Measurements from ENCODE around the gene FBXW9. TPM values are rescaled to one million over a fixed set of nuclear protein-coding genes. Genes with fewer than 3 reads are reported as not detected.
"Not testable (repeated sequence)": the region's sequence is repeated elsewhere in the genome, so short reads cannot be mapped to it uniquely, and the experiment has no call there.

FBXW9 gene
- total RNA-seq, 1 donor from 2014 or later, result 6.1 TPM

DNA sequence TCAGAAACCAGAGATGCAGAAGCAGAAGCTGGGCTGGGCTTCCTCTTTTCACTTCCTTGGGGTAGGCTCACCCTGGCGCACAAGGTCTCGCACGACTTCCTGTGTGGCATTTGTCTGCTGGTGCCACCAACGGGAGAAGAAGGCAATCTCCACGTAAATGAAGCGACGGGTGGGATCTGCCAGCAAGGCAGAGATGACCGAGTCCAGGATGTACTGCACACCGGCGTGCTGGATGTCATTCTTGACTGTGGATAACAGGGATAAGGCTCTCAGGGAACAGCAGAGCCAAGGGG lies 31.2 kb downstream of the FBXW9 start:
- intact Hi-C loops (cut with micrococcal nuclease), result loop anchor here (5.0 kb wide), 4 partner anchors 263 to 743 kb away; partner anchors contain the start of genes ZNF563 and ZNF799

DNA sequence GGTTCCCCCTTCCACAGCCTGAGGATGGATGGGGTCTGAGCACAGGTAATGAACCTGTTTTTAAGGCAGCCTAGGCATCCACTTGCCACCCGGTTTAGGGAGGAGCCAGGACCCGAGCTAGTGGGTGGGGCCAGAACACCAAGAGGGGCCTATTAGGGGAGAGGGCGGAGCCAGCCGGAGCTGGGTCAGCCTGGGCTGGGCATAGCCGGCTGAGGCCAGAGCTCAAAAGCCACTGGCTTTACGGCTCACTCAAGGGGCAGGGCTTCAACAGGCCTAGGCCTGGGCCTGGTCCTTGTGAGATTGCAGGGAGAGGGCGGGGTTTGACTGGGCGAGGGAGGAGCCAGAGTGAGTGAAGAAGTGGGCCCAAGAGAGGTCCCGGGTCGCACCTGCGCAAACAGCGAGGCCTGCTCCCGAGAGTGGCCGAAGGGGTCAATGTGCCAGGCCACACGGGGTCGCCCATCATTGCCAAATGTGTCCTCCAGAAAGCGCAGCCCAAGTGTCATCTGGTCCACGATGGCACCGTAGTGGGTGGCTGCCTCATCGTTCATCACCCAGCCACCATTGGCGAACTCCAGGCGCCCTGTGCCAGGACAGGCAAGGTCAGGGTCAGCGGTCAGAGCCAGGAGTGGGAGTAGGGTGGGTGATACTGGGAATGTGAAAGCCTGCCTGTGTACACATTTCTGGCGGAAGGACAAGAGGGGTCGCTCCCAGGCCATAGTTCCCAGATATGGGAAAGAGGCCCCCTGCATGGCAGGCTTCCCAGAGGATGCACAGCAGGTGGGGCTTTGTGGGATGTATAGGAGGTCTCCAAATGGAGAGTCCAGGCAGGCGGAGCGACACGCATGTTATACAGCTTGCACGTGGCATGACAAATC lies 31.8 kb downstream of the FBXW9 start:
- intact Hi-C loops (cut with micrococcal nuclease), result loop anchor here (5.0 kb wide), 4 partner anchors 262 to 742 kb away; partner anchors contain the start of genes ZNF563 and ZNF799

DNA sequence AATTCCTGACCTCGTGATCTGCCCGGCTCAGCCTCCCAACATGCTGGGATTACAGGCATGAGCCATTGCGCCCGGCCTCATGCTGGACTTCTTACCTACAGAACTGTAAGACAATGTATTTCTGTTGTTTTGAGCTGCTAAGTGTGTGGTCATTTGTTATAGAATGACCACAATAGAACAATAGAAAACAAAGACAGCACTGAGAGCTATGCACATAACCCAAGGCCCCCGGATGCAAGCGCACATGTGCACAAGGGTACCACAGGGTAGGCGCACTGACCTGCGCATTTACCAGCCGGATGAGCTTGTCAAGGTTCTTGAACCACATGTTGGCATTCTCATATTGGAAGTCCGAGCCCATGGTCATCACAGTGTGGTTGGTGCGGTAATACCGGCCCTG lies 35.5 kb downstream of the FBXW9 start:
- intact Hi-C loops (cut with micrococcal nuclease), result no loop called here

DNA sequence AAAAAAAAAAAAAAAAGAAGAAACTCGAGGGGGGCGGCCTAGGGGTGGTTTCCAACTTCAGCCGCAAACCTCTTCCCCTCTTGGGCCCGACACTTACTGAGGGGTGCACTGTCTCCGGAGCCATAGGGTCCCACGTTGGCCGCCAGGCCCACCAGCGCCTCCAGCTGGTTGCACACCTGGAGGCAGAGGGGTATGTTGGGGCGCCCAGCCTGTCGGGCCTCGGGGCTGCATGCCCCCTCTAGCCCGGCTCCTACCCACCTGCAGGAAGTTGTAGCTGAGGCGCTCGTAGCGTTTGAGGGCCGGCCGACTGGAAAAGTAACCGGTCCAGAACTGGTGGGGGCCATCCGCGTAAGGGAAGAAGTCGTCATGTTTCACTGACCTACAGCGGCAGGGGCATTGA lies 38.5 kb downstream of the FBXW9 start:
- intact Hi-C loops (cut with micrococcal nuclease), result no loop called here

DNA sequence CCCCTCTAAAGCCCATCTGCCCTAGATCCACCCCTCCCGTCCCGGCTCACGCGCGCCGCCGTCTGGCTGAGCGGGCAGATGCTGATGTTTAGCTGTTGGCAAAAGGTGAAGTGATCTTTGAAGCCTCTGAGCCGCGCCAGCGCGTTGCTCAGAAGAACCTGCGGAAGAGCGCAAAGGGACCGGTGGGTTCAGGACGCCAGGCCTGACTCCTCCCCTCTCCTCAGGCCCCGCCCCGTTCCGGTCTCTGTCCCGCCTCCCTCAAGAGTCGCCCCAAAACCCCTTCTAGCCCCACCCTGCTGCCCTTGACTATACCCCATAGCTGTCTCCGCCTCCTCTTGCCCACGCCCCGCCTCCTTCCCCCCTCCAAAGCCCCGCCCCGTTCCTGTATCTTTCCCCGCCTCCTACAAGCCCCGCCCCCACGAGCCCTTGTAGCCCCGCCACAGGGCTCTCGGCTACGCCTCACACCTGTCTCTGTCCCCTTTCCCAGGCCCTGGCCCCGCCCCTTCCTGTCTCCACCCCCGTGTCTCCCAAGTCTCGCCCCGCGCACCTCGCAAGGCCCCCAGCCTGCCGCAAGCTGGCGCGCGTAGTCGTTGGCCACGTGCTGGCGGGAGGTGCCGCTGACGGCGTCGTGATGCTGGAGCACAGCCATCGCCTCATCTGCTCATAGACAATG lies 39.4 kb downstream of the FBXW9 start:
- intact Hi-C loops (cut with micrococcal nuclease), result no loop called here

DNA sequence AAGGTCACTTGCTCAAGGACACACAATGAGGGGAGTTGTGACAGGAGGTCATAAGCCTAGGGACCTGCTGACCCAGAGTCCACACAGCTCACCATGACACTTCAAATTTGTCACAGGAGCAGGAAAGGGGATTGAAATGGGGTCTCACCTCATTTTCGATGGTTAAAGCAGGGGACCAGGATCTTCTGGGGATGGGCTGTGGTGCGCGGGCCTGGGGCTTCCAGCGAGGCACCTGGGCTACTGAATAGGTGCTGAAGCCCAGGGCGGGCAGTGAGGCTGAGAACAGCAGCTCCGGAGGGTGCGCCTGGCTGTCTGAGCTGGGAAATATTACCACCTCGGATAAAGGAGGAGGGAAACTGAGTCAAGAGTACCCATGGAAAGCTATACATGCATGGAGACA lies 40.9 kb downstream of the FBXW9 start:
- intact Hi-C loops (cut with micrococcal nuclease), result no loop called here

DNA sequence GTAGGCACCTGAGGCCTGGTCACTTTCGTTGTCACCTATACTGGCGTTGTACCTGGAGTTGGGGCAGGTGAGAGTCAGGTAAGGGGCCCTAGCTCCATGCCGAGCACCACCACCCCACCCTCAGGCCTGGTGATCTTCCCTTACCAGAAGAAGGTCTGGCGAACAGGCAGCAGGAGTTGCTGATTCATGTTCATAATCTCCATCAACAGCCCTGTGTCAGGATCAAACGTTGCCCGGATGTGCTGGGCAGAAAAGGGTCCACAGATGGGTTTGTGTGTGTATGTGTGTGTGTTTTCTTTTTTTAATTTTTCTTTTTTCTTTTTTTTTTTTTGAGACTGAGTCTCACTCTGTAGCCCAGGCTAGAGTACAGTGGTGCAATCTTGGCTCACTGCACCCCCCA lies 44.2 kb downstream of the FBXW9 start:
- intact Hi-C loops (cut with micrococcal nuclease), result no loop called here

DNA sequence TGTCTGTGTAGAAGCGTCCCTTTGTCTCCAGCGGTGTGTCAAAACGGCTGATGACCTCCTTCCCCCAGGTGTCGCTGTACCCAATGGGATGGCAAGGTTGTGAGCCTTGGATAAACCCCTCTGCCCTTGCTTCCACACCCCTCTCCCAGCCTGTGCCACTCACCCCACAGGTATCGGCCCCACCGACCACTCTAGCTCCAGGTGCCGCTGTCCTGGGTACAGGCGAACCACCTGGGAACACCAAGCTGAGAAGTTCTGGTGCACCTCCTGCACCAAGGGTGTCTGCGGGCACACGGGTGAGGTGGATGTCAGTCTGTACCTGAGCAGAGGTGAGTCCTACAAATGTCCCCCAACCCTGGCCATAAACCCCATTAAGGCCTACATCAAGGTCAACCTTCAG lies 46.5 kb downstream of the FBXW9 start:
- intact Hi-C loops (cut with micrococcal nuclease), result no loop called here

DNA sequence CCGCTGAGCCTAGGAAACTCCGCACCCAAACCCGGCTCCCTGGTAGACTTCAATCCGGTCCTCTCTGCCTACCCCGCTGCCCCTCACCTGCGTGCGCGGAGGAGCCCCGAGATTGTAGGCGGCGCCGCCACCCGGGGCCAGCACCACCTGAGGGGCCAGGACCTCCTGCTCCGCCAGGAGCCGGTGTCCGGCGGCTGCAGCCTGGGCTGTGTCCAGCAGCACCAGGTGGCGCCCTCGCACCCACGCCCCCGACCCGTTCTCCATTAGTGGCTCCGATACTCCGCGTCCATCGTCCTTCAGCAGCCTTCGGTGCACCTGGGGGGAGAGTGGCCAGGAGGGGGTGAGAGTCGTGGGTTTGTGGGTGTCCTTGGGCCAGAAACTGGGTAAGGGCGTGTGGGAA lies 48.3 kb downstream of the FBXW9 start:
- intact Hi-C loops (cut with micrococcal nuclease), result no loop called here

DNA sequence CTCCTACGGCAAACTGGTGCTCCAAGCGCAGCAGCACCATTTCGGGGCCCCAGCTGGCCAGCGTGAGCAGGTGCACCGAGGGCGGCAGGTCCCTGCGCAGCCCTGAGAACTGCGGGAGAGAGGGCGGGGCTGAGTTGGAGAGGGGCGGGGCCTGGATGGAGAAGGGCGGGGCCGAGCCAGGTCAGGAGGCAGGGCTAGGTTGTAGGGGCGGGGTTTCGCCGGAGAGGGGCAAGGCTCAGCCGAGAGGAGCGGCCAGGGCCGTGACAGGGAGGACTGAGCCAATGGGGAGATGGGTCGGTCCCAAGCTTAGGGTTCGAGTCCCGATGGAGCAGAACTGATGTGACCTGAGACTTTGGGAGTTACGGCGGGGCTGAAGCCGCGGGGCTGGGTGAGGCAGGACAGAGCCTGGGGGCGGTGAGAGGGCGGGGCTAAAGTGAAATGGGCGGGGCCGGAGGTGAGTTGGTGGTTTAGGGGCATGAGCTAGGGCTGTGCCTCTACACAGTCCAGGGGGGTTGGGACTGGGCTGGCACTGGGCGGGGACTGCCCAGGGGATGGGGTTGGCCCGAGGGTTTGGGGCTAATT lies 48.9 kb downstream of the FBXW9 start:
- intact Hi-C loops (cut with micrococcal nuclease), result no loop called here

DNA sequence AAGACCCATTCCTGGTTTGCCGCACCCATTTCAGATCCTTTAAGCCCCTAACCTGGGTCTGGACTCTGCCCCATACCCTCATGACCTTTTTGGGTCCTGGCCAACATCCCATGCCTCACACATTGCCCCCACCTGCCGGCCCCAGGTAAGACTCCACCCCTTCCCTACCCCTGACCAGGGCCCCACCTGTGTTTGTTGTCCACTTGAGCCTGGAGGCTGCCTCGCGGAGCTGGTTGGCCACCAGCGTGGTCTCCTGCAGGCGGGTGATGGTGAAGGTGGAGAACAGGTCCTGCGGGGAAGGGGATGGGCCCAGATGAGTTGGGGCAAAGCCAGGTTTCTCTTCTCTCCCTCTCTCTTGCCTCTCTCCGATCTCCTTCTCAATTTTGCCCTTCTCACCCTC lies 49.4 kb downstream of the FBXW9 start:
- intact Hi-C loops (cut with micrococcal nuclease), result no loop called here

DNA sequence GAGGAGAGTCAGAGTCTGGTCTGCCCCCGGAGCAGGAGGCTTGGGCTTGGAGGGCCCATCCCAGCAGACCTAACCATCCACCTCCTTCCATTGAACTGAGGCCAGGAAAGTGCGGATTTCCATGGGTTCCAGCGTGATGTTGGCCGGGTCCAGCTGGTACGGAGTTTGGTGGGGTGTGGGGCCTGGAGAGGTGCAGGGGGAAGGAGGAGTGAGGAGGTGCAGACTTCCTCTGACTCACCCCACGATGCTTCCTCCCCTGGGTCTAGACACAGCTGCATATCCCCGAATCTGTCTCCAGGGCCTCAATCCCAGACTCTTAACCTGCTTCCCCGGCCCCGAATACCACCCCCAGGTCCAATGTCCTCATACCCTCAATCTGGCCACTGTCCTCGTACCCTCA lies 49.9 kb downstream of the FBXW9 start:
- intact Hi-C loops (cut with micrococcal nuclease), result no loop called here

DNA sequence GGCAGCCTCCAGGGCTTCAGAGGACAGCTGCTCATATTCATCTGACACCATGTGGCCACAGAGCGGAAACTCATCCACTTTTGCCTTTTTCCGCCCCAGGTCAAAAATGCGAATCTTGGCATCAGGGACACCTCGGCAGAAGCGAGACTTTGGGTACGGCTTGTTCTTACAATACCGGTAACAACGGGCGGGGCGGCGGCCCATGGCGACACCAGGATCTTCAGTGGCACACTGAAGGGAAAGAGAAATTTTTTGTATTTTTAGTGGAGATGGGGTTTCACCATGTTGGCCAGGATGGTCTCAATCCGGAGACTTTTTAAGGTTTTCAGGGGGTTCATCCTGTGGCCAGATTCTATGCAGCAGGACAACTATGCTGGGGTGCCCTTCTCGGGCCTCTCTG lies 52.7 kb downstream of the FBXW9 start:
- intact Hi-C loops (cut with micrococcal nuclease), result not testable (repeated sequence)

DNA sequence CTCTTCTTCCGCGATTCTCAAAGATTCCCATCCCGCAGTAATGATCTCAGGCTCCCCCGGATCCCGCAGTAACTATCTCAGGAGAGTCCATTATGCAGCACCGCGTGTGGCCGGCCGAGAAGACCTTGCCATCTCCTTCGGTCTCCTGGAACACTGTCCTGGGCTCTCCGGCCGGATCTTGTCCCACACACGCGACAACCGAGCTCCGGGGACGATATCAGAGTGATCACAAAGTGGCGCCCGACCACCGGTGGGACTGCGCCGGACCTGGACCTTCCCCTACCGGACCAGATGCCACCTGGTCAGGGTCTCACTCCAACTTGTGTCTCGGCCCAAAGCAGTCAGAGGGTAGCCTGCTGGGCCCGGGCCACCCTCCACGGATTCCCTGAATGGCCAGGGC lies 53.9 kb downstream of the FBXW9 start:
- intact Hi-C loops (cut with micrococcal nuclease), result no loop called here

DNA sequence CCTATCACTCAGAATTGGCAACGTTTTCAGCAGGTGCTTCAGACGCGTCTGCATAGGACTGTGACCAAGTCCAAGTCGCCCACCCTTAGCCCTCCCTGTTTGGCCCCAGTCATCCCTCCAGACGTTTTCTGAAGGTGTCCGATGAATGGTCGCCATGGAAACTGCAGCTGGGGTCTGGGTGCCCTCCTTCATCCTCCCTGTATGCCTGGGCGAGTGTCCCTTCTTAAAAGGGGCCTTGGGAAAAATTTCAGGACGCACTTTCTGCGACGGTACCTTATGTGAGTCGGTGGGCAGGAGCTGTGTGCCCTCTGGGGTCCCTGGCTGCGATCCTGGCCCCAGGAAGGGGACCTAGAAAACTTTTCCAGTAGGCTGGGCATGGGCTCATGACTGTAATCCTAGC lies 55.0 kb downstream of the FBXW9 start:
- intact Hi-C loops (cut with micrococcal nuclease), result no loop called here

DNA sequence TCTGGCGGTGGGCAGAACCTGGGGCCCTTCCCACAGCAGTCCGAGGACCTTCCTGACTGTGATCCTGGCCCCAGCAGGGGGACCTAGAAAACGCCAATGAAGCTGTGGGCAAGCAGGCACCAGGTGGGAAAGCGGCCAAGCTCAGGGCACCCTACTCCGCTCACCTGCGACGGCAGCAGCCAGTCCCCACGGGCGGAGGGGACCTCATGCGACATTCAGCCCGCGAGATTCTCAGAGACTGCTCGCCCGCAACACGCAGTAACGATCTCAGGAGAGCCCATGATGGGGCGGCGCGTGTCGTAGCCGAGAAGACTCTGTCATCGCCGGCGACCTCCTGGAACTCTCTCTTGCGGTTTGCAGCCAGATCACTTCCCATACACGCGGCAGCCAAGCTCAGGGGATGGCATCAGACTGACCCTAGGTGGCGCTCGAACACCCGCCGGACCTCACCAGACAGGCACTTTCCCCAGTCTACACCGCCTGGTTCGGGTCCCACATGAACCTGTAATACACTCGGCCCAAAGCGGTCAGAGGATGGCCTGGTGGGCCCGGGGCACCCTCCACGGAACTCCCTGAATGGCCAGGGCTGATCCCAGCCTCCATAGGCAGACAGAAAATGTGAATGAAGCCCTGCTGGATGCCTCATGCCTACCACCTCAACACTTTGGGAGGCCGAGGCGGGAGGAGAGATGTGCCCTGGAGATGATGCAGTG lies 56.4 kb downstream of the FBXW9 start:
- intact Hi-C loops (cut with micrococcal nuclease), result loop anchor here (1.0 kb wide), 4 partner anchors 30 to 76 kb away; partner anchors contain the start of genes ZNF490 and ZNF791

Other genes with a start within 250 kb of the FBXW9 start
- gene ZNF709, start 211.8 kb downstream of the FBXW9 start, total RNA-seq, result 1.6 and 1.9 TPM in 2 replicates
- 11.0 and 11.2 TPM in 2 replicates for gene ZNF564, start 145.1 kb downstream of the FBXW9 start, total RNA-seq
- 13.1 and 14.8 TPM in 2 replicates for gene ZNF490, start 85.8 kb downstream of the FBXW9 start, total RNA-seq
- 31.4 and 34.3 TPM in 2 replicates for gene ZNF791, start 85.7 kb downstream of the FBXW9 start, total RNA-seq
- 189 and 197 TPM in 2 replicates for gene MAN2B1, start 29.9 kb downstream of the FBXW9 start, total RNA-seq
- 19.2 and 20.1 TPM in 2 replicates for gene WDR83, start 29.8 kb downstream of the FBXW9 start, total RNA-seq
- gene DHPS, start 14.8 kb downstream of the FBXW9 start, total RNA-seq, result 108 and 121 TPM in 2 replicates
- not detected in 2 replicates for gene GNG14, start 8.6 kb downstream of the FBXW9 start, total RNA-seq
- 86.1 and 87.4 TPM in 2 replicates for gene TNPO2, start 27.3 kb upstream of the FBXW9 start, total RNA-seq
- 180 and 185 TPM in 2 replicates for gene TRIR, start 38.1 kb upstream of the FBXW9 start, total RNA-seq
- 66.7 and 69.3 TPM in 2 replicates for gene GET3, start 40.9 kb upstream of the FBXW9 start, total RNA-seq
- 0.10 TPM in 1 of 2 replicates, not detected in the other for gene BEST2, start 55.2 kb upstream of the FBXW9 start, total RNA-seq
- gene HOOK2, start 78.9 kb upstream of the FBXW9 start, total RNA-seq, result 16.5 and 17.9 TPM in 2 replicates
- 309 and 316 TPM in 2 replicates for gene JUNB, start 94.9 kb upstream of the FBXW9 start, total RNA-seq
- 300 and 302 TPM in 2 replicates for gene PRDX2, start 105.2 kb upstream of the FBXW9 start, total RNA-seq
- 13.0 and 24.6 TPM in 2 replicates for gene THSD8, start 105.4 kb upstream of the FBXW9 start, total RNA-seq
- gene RNASEH2A, start 110.0 kb upstream of the FBXW9 start, total RNA-seq, result 24.3 and 30.5 TPM in 2 replicates
- not detected in 2 replicates for gene RTBDN, start 137.9 kb upstream of the FBXW9 start, total RNA-seq
- 0.49 and 1.1 TPM in 2 replicates for gene MAST1, start 141.9 kb upstream of the FBXW9 start, total RNA-seq
- gene DNASE2, start 184.8 kb upstream of the FBXW9 start, total RNA-seq, result 29.5 and 32.6 TPM in 2 replicates
- gene KLF1, start 190.6 kb upstream of the FBXW9 start, total RNA-seq, result 0.22 and 0.41 TPM in 2 replicates
- 48.0 and 49.5 TPM in 2 replicates for gene GCDH, start 194.5 kb upstream of the FBXW9 start, total RNA-seq
- gene SYCE2, start 222.7 kb upstream of the FBXW9 start, total RNA-seq, result 1.9 and 2.8 TPM in 2 replicates
- 108 and 117 TPM in 2 replicates for gene FARSA, start 237.1 kb upstream of the FBXW9 start, total RNA-seq
- 1,347 and 1,385 TPM in 2 replicates for gene CALR, start 242.0 kb upstream of the FBXW9 start, total RNA-seq
- 113 and 115 TPM in 2 replicates for gene RAD23A, start 249.2 kb upstream of the FBXW9 start, total RNA-seq